ENCODE data around the gene DNAJC30.

The DNAJC30 gene

GRCh38 chr7:73702226-73702625, 19.0 kb upstream of the DNAJC30 start:
- H3K4me3 ChIP-seq (replicated peaks; ENCODE audit: low read depth, low read length), result no peak overlapping the region
- no peak for TF ChIP-seq CTCF (IDR thresholded peaks at IDR 0.05; ENCODE audit: low read length, missing control alignments)
- no peak for DNase-seq (ENCODE audit: low read depth)

- H3K4me3 ChIP-seq (replicated peaks; ENCODE audit: low read depth, low read length), result no peak overlapping the region
- peak; percentile 48 for DNase-seq (ENCODE audit: low read depth)
- peak; percentile 62 for TF ChIP-seq CTCF (IDR thresholded peaks at IDR 0.05; ENCODE audit: low read length, missing control alignments)
These were observed 18.2 kb upstream of the DNAJC30 start for GRCh38 chr7:73701357-73701995.

GRCh38 chr7:73700581-73701134, 17.4 kb upstream of the DNAJC30 start:
- no peak overlapping the region for H3K4me3 ChIP-seq (replicated peaks; ENCODE audit: low read depth, low read length)
- no peak for TF ChIP-seq CTCF (IDR thresholded peaks at IDR 0.05; ENCODE audit: low read length, missing control alignments)

GRCh38 chr7:73700069-73700423, 16.8 kb upstream of the DNAJC30 start:
- no peak for TF ChIP-seq CTCF (IDR thresholded peaks at IDR 0.05; ENCODE audit: low read length, missing control alignments)
- no peak overlapping the region for H3K4me3 ChIP-seq (replicated peaks; ENCODE audit: low read depth, low read length)

More at GRCh38 chr7:73700581-73701134, 17.4 kb upstream of the DNAJC30 start:
- DNase-seq (ENCODE audit: low read depth), result no peak

GRCh38 chr7:73699370-73700068, 16.3 kb upstream of the DNAJC30 start:
- H3K4me3 ChIP-seq (replicated peaks; ENCODE audit: low read depth, low read length), result no peak overlapping the region
- no peak for DNase-seq (ENCODE audit: low read depth)
- TF ChIP-seq CTCF (IDR thresholded peaks at IDR 0.05; ENCODE audit: low read length, missing control alignments), result no peak

More at GRCh38 chr7:73700069-73700423, 16.8 kb upstream of the DNAJC30 start:
- no peak for DNase-seq (ENCODE audit: low read depth)

- no peak overlapping the region for H3K4me3 ChIP-seq (replicated peaks; ENCODE audit: low read depth, low read length)
- DNase-seq (ENCODE audit: low read depth), result no peak
- no peak for TF ChIP-seq CTCF (IDR thresholded peaks at IDR 0.05; ENCODE audit: low read length, missing control alignments)
These were observed 15.2 kb upstream of the DNAJC30 start for GRCh38 chr7:73698410-73698809.

Data from fibroblast of pulmonary artery (primary cell).